AG10803 (cell line): ENCODE data around the gene LIN9.

ENCODE experiments used
- DNase-seq: peaks from one replicate; pipeline ENCODE4 v3.0.0; 2010; ENCODE audit warnings: low read depth
- H3K4me3 ChIP-seq: 2 replicates; pipeline ENCODE4 v1.5.1; 2011; ENCODE audit warnings: mild to moderate bottlenecking, low read length, control low read depth
- TF ChIP-seq, protein P1 (sequence below): conservative IDR thresholded peaks from 2 replicates; pipeline ENCODE4 v1.5.1; 2011; ENCODE audit warnings: mild to moderate bottlenecking, low read length, control low read depth, inconsistent platforms

LIN9 gene

DNA sequence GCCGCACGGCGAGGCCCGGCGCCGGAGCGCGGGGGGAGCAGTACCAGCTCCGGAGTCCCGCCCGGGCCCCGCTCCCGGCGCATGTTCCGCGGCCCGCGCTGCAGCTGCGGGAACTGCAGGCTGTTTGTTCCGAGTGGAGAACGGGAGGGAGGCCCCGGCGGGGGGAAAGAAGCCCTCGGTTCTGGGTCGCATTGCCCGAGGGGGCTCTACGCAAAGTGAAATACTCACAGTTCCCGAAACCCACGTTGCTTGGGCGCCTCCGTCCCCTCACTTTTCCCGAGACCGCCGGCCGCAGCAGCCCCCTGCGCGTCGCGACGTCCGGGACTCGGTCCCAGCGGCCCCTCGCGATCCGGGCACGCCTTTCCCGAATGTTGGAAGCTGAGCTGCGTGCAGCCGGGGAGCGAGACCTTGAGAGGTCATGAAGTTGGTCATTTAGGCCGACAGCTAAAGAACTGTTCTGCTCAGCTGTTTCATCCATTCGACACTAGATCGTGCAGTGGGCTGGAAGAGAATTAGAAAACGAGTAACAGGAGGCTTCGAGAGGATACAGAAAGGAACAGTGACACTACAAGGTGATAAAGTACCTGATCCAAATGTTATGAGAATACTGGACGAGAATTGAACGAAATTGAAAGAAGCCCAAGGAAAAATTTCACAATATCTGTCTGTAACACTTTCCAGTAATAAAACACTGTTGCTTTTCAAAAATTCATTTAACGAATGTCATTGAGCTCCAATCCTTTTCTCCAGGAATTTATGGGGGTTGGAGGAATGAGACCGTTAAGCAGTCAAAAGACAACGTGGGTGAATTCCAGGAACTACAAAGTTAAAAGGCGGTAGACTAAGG is 657 bp upstream of the LIN9 start:
- DNase-seq = peak; percentile 14
- peak overlapping the region; percentile 91 for H3K4me3 ChIP-seq
- TF ChIP-seq, protein P1, sequence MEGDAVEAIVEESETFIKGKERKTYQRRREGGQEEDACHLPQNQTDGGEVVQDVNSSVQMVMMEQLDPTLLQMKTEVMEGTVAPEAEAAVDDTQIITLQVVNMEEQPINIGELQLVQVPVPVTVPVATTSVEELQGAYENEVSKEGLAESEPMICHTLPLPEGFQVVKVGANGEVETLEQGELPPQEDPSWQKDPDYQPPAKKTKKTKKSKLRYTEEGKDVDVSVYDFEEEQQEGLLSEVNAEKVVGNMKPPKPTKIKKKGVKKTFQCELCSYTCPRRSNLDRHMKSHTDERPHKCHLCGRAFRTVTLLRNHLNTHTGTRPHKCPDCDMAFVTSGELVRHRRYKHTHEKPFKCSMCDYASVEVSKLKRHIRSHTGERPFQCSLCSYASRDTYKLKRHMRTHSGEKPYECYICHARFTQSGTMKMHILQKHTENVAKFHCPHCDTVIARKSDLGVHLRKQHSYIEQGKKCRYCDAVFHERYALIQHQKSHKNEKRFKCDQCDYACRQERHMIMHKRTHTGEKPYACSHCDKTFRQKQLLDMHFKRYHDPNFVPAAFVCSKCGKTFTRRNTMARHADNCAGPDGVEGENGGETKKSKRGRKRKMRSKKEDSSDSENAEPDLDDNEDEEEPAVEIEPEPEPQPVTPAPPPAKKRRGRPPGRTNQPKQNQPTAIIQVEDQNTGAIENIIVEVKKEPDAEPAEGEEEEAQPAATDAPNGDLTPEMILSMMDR = peak; percentile 11; the same call in 1 of the 2 replicates

DNA sequence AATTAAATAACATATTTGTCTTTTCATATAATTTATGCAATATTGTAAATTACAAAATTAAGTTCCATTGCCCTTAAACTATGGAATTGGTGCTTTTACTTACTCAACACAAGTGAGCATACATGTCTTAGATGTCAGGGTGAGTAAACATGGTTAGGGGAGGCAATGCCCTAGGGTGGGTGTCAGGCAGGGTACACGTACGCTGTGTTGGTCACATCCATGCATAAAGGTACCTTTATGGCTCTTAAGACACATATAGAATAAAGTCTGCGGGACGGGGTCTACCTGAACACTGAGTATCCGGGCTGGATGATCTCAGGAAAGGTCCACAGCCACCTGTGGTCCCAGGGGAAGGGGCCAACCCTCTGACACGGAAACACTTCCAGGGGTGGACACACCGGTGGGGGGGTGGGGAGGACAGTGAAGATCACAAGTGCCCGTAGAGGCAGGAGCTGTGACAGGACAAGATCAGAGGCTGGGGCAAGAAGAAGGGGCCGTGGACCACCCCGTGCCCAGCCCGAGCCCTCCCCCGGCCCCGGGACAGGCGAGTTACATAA is 720 bp downstream of the LIN9 start:
- TF ChIP-seq, protein P1 = no peak
- H3K4me3 ChIP-seq = peak overlapping the region; percentile 91
- DNase-seq = no peak

DNA sequence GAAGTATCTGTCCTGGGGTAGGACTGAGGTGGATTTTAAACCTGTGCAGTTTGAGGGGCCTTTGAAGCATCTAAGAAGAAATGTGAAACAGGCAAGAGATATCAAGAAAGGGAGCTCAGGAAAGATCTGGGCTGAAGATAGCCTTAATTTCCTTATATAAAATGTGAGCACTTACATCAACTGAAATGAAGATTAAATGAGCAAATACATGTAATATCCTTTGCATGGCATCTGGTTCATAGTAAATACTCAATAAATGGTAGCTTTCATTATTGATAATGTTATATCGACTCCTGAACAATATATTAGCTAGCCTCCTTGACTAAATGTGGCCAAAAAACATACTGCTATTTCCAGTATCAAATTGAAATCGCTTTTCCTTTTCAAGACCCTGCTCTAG is 2.5 kb downstream of the LIN9 start:
- TF ChIP-seq, protein P1 = no peak
- DNase-seq = no peak

DNA sequence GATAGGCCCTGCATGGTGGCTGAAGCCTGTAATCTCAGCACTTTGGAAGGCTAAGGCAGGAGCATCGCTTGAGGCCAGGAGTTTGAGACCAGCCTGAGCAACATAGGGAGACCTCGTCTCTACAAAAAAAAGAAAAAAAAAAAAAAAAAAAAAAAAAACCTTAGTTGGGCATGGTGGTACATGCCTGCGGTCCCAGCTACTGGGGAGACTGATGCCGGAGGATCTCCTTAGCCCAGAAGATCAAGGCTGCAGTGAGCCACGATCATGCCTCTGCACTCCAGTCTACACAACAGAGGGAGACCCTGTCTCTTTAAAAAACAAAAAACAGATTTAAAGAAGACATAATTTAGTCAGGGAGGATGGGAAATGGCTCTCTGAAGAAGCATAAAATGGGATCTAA is 3.8 kb downstream of the LIN9 start:
- DNase-seq = no peak
- H3K4me3 ChIP-seq = no peak overlapping the region
- TF ChIP-seq, protein P1 = no peak

More for the DNA sequence above, 2.5 kb downstream of the LIN9 start:
- H3K4me3 ChIP-seq = no peak overlapping the region

DNA sequence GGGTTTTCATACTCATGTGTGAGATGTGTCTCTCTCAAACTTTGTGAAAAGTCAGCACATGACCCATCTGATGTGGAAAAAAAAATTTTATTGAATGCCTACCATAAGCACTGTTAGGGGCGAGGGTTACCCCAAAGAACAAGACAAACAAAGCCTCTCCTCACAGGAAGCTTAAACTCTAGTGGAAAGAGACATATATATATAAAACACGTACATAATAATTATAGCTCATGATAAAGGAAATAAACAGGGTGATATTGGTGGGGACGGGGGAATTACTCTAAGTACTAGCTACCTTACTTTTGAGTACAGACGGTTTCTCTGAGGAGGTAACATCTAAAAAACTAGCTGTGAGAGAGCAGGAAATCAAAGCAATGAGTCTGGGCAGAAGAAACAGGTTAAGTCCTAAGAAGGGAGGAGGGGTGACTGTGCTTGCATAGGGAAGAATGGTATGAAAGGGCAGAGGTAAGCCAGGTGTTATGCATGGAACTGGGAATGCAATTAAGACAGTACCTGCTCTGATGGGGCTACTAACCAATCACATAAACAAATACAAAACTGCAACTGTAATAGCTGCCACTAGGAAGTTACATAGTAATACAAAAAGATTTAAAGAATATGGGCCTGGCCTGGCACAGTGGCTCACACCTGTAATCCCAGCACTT is 4.5 kb downstream of the LIN9 start:
- TF ChIP-seq, protein P1 = no peak
- DNase-seq = no peak
- no peak overlapping the region for H3K4me3 ChIP-seq

DNA sequence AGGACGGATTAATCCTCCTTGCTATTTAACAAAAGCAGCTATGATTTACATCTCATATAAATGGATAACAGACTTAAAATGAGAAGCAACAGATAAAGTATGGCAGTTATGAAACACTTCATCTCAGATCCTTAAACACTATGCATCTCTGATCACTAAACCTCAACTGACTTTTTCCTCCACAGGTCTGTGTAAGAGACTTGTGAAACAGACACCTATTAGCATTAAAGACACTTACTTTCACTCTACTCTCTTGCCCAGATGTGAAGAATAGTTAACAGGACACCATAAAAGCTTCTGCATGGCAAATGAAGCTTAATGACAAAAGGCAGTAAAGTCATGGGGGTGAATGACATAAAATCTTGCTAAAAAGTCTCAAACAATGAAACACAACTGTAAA is 6.2 kb downstream of the LIN9 start:
- no peak overlapping the region for H3K4me3 ChIP-seq
- DNase-seq = no peak
- TF ChIP-seq, protein P1 = no peak
